SK-N-MC (cell line): Measurements from ENCODE around the gene YWHAE.
"Not testable (repeated sequence)": the region's sequence is repeated elsewhere in the genome, so short reads cannot be mapped to it uniquely, and the experiment has no call there.

Experiments used
- DNase-seq: peaks from one replicate; pipeline ENCODE4 v3.0.0-alpha.2; 2011; ENCODE audit warnings: low read depth, low spot score
- H3K27ac ChIP-seq: fragments of 200-600 bp; sonication (generic); 2 replicates; pipeline ENCODE4 v1.5.1; 2016; ENCODE audit warnings: mixed run types
- H3K36me3 ChIP-seq: fragments of 200-600 bp; sonication (generic); 2 replicates; pipeline ENCODE4 v1.6.1; 2017; ENCODE audit warnings: antibody characterized with exemption, low read length, mixed read lengths; ENCODE audit not compliant: insufficient read depth
- H3K4me3 ChIP-seq: fragments of 200-600 bp; sonication (generic); 2 replicates; pipeline ENCODE4 v1.5.1; 2016
- H3K9ac ChIP-seq: fragments of 200-600 bp; sonication (generic); 2 replicates; pipeline ENCODE4 v1.8.0; 2017; ENCODE audit warnings: mixed run types, mixed read lengths; ENCODE audit not compliant: insufficient read length
- H3K9me3 ChIP-seq: fragments of 200-600 bp; sonication (generic); 2 replicates; pipeline ENCODE4 v1.6.1; 2017; ENCODE audit warnings: low read depth, mild to moderate bottlenecking, antibody characterized with exemption, low read length, moderate library complexity, mixed read lengths
- EZH2 ChIP-seq: fragments of 200-600 bp; sonication (generic); IDR thresholded peaks from one replicate; pipeline ENCODE4 v1.6.1; 2017; ENCODE audit warnings: antibody characterized with exemption
- FOXP2 ChIP-seq: optimal IDR thresholded peaks from 2 replicates; pipeline ENCODE3; 2011; ENCODE audit warnings: mild to moderate bottlenecking, moderate library complexity; ENCODE audit not compliant: insufficient read depth; ENCODE audit errors: extremely low read length, control extremely low read depth
- POLR2AphosphoS5 ChIP-seq: IDR thresholded peaks from 2 replicates; pipeline ENCODE4 v1.6.1; 2012; ENCODE audit warnings: mild to moderate bottlenecking, low read depth, low read length, borderline replicate concordance

Gene YWHAE

DNA sequence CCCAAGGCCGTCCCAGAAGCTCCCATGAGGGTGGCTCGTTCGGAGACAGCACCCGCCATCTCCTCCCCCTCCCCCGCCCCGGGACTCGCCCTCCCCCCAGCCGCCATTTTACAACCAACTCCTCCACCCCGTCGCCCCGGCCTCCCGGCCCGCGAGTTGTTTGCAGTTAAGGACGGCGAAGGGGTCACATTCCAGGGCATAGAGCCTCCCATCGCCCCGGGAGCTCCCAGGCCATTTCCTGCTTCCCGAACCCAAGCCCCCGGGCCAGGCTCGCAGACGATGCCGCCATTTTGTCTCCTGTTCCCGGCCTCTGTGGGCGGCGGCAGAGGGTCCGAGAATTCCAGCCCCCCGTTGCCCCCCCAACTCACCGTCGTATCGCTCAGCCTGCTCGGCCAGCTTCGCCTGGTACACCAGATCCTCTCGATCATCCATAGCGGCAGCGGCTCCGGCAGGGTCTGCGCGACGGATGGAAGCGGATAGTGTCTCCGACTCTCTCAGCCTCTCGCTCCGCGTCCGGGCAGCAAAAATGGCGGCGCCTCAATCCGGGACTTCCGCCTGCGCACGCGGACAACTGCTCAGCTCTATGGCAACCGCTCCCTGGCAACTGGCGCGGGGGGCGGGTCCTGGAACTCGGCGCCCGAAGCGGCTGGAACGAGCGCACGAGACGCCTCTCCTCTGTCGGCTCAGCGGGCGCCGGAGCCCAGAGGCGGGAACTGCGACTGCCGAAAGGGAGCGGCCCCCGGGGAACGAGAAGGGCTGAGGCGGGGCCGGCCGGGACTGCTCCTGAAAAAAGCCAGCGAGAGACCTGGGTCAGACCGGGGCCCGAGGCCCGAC is at the start of gene YWHAE:
Gene YWHAE, minus strand, starts transcription at position 544 of the 834 bp plus-strand sequence. Its CDS starts 112 bp downstream, at position 432.
- no peak for TF ChIP-seq FOXP2
- TF ChIP-seq POLR2AphosphoS5 = peak; percentile 86; the same call in 1 of the 2 replicates
- TF ChIP-seq EZH2 = no peak
- Histone ChIP-seq H3K9ac (peak within 1 kb of the TSS; percentile 98), H3K36me3 (peaks cover 40% of the 10 kb centered on the region), H3K9me3 (no peaks in the 10 kb centered on the region), H3K27ac (peak within 1 kb of the TSS; percentile 98), H3K4me3 (peak within 1 kb of the TSS; percentile 92)
- DNase-seq = no peak

- no peak overlapping the region for H3K9ac ChIP-seq
- H3K4me3 ChIP-seq = no peak overlapping the region
- H3K9me3 ChIP-seq = no peaks in the 10 kb centered on the region
- H3K27ac ChIP-seq = 0 out of 2 replicates have a peak overlapping the region, but pooled peaks have one; percentile 22
- TF ChIP-seq FOXP2 (no peak), EZH2 (no peak), POLR2AphosphoS5 (no peak)
- H3K36me3 ChIP-seq = peaks cover 29% of the 10 kb centered on the region
- no peak for DNase-seq
These were observed 49.5 kb upstream of the YWHAE start for GRCh38 chr17:1449412-1449967.

- Histone ChIP-seq H3K36me3 (peaks cover 17% of the 10 kb centered on the region; the same call in 1 of the 2 replicates), H3K9me3 (no peaks in the 10 kb centered on the region), H3K4me3 (peak overlapping the region; percentile 59), H3K27ac (peak overlapping the region; percentile 95), H3K9ac (peak overlapping the region; percentile 48)
- DNase-seq = peak; percentile 60
- TF ChIP-seq FOXP2 (no peak), POLR2AphosphoS5 (no peak), EZH2 (no peak)
These were observed 47.0 kb upstream of the YWHAE start for GRCh38 chr17:1447052-1447451.

DNA sequence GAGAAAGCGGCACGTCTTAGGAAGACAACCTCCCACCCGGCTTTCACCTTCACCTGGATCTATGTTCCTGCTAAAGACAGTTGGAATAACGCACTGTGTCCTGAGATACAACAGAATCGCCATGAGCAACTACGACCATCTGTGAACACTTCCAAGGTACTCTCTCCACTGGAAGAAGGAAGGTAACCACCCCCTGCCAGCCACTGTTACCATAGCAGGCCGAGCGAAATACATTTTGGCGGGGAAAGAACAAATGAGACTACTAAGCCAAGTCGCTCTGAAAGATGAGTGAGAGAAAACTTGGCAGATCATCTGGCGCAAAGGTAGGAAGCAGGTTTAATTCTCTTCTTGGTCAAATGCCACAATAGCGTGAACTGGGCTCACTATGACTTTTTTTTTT is 46.2 kb upstream of the YWHAE start:
- H3K4me3 ChIP-seq = no peak overlapping the region
- TF ChIP-seq POLR2AphosphoS5 (no peak), EZH2 (no peak), FOXP2 (no peak)
- DNase-seq = no peak
- H3K9ac ChIP-seq = no peak overlapping the region
- peak overlapping the region; percentile 12; the same call in 1 of the 2 replicates for H3K27ac ChIP-seq
- peaks cover 17% of the 10 kb centered on the region; the same call in 1 of the 2 replicates for H3K36me3 ChIP-seq
- H3K9me3 ChIP-seq = no peaks in the 10 kb centered on the region

GRCh38 chr17:1445695-1446094 is 45.7 kb upstream of the YWHAE start:
- not testable (repeated sequence) for H3K9me3 ChIP-seq, H3K9ac ChIP-seq, DNase-seq, H3K4me3 ChIP-seq
- 0 out of 2 replicates have a peak overlapping the region, but pooled peaks have one; percentile 12 for H3K27ac ChIP-seq
- peaks cover 17% of the 10 kb centered on the region; the same call in 1 of the 2 replicates for H3K36me3 ChIP-seq

GRCh38 chr17:1442721-1443120 is 42.7 kb upstream of the YWHAE start:
- not testable (repeated sequence) for DNase-seq, H3K9ac ChIP-seq, H3K9me3 ChIP-seq, H3K4me3 ChIP-seq, H3K36me3 ChIP-seq, H3K27ac ChIP-seq

DNA sequence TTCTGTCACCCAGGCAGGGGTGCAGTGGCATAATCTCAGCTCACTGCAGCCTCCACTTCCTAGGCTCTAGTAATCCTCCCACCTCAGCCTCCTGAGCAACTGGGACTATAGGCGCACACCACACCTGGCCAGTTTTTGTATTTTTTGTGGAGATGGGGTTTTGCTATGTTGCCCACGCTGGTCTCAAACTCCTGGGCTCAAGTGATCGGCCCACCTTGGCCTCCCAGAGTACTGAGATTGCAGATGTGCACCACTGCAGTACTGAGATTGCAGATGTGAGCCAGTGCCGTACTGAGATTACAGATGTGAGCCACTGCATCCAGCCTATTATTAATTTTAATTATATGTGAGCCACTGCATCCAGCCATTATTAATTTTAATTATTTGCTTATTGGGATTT is 42.2 kb upstream of the YWHAE start:
- H3K9ac ChIP-seq = no peak overlapping the region
- peaks cover 7% of the 10 kb centered on the region; the same call in 1 of the 2 replicates for H3K36me3 ChIP-seq
- no peak overlapping the region for H3K27ac ChIP-seq
- no peak for DNase-seq
- no peak overlapping the region for H3K4me3 ChIP-seq
- H3K9me3 ChIP-seq = no peaks in the 10 kb centered on the region
- no peak for TF ChIP-seq EZH2
- no peak for TF ChIP-seq FOXP2
- TF ChIP-seq POLR2AphosphoS5 = no peak

GRCh38 chr17:1440921-1441320 is 40.9 kb upstream of the YWHAE start:
- H3K4me3 ChIP-seq = no peak overlapping the region
- no peak for DNase-seq
- no peak overlapping the region for H3K27ac ChIP-seq
- H3K9ac ChIP-seq = no peak overlapping the region
- TF ChIP-seq FOXP2 = no peak
- no peak for TF ChIP-seq EZH2
- no peak for TF ChIP-seq POLR2AphosphoS5
- H3K9me3 ChIP-seq = no peaks in the 10 kb centered on the region
- peaks cover 16% of the 10 kb centered on the region for H3K36me3 ChIP-seq
